ENCODE results near the gene TECRL. TPM values are rescaled to one million over a fixed set of nuclear protein-coding genes. Genes with fewer than 3 reads are reported as not detected.

Gene TECRL
- total and polyA plus RNA-seq, 2 of the 4 experiments (the other 2 are of a cell fraction): not detected

GRCh38 chr4:64360664-64361398 is 48.4 kb downstream of the TECRL start:
- H2AFZ ChIP-seq (replicated peaks; ENCODE audit: low read length, poor library complexity): no peak overlapping the region
- no peaks in the 10 kb centered on the region for H3K36me3 ChIP-seq (ENCODE audit: control insufficient read depth, insufficient read depth, low read length)
- H3K9me1 ChIP-seq (ENCODE audit: insufficient read depth, low read length): no peaks in the 10 kb centered on the region
- H3K4me2 ChIP-seq (ENCODE audit: low read depth, low read length): no peak overlapping the region
- H3K56ac ChIP-seq (ENCODE audit: extremely low read depth, insufficient read depth, low read length): no peak overlapping the region
- DNase-seq (no peak), ATAC-seq (ENCODE audit: low read depth) (no peak)
- dilution Hi-C loops (cut with HindIII; ENCODE audit: low sequenced_read_pairs, unreplicated experiment): no loop called here
- H4K20me1 ChIP-seq (ENCODE audit: insufficient read depth, low read length): no peaks in the 10 kb centered on the region
- no peak overlapping the region for H3K4me3 ChIP-seq (ENCODE audit: insufficient read depth, low read depth, low read length)
- no peak overlapping the region for H3K4ac ChIP-seq (ENCODE audit: low read depth, low read length)
- H4K5ac ChIP-seq (ENCODE audit: low read depth, low read length): no peak overlapping the region
- no peak overlapping the region for H2BK15ac ChIP-seq (ENCODE audit: low read depth, low read length)
- no peak overlapping the region for H3K23ac ChIP-seq (ENCODE audit: low read depth, low read length)
- no peak overlapping the region for H3K27ac ChIP-seq (ENCODE audit: insufficient read depth, low read length)
- intact Hi-C loops (cut with micrococcal nuclease): no loop called here
- no TSS peak for BruUV-seq (replicated peaks)
- H2BK20ac ChIP-seq (ENCODE audit: low read depth, low read length): no peak overlapping the region
- no peak overlapping the region for H2AK9ac ChIP-seq (replicated peaks; ENCODE audit: low read depth, low read length, poor library complexity)
- ChIA-PET POLR2A (ENCODE audit: unreplicated experiment) (no interaction called here), CTCF (no interaction called here)
- no peaks in the 10 kb centered on the region for H3K4me1 ChIP-seq (ENCODE audit: control insufficient read depth, insufficient read depth, low read length)
- H3K27me3 ChIP-seq (ENCODE audit: control insufficient read depth, insufficient read depth, low read length): no peaks in the 10 kb centered on the region
- H3K14ac ChIP-seq (replicated peaks; ENCODE audit: low read depth, low read length): no peak overlapping the region
- H4K91ac ChIP-seq (ENCODE audit: insufficient read depth, low read depth, low read length): no peak overlapping the region
- H3K18ac ChIP-seq (ENCODE audit: low read depth, low read length): no peak overlapping the region
- no peak overlapping the region for H2AK5ac ChIP-seq (ENCODE audit: low read depth, low read length)
- H2BK5ac ChIP-seq (ENCODE audit: low read depth, low read length, poor library complexity, severe bottlenecking): no peak overlapping the region
- TF ChIP-seq CTCF (conservative IDR thresholded peaks at IDR 0.05; ENCODE audit: low read depth, low read length) (no peak), MXI1 (IDR thresholded peaks at IDR 0.05; ENCODE audit: borderline replicate concordance, low read depth, low read length) (no peak), ELK1 (IDR thresholded peaks at IDR 0.05; ENCODE audit: borderline replicate concordance, low read depth, low read length) (no peak), POLR2A (IDR thresholded peaks at IDR 0.05; ENCODE audit: low read depth, low read length) (no peak), NFE2L2 (IDR thresholded peaks at IDR 0.05; ENCODE audit: low read depth, low read length) (no peak), RCOR1 (IDR thresholded peaks at IDR 0.05; ENCODE audit: insufficient replicate concordance, low read length) (no peak), RFX5 (IDR thresholded peaks at IDR 0.05; ENCODE audit: low read depth, low read length) (no peak), CHD1 (IDR thresholded peaks at IDR 0.05; ENCODE audit: low read depth, low read length) (no peak), RAD21 (IDR thresholded peaks at IDR 0.05; ENCODE audit: low read length) (no peak), FOS (IDR thresholded peaks at IDR 0.05; ENCODE audit: low read depth, low read length) (no peak), CEBPB (IDR thresholded peaks at IDR 0.05; ENCODE audit: low read depth, low read length) (no peak), SMC3 (IDR thresholded peaks at IDR 0.05; ENCODE audit: low read depth, low read length) (no peak), MAFK (IDR thresholded peaks at IDR 0.05; ENCODE audit: low read depth, low read length) (no peak), BHLHE40 (IDR thresholded peaks at IDR 0.05; ENCODE audit: low read depth, low read length) (no peak), USF2 (IDR thresholded peaks at IDR 0.05; ENCODE audit: low read depth, low read length) (no peak), MAZ (IDR thresholded peaks at IDR 0.05; ENCODE audit: borderline replicate concordance, low read depth, low read length) (no peak)
- H2BK120ac ChIP-seq (ENCODE audit: low read depth, low read length): no peak overlapping the region
- peaks cover 6% of the 10 kb centered on the region; the same call in 1 of the 2 replicates for H3K9me3 ChIP-seq (ENCODE audit: control insufficient read depth, insufficient read depth, low read length)
- H3K79me1 ChIP-seq (ENCODE audit: low read depth in 1 of 2, low read length in 2 of 2): no peaks in the 10 kb centered on the region
- WGBS, 2 experiments (ENCODE audit: extremely low coverage in 2 of 2, insufficient read length in 1 of 2): 43% methylated on average over 1 of the region's 8 CpGs; no CpG with 5 or more reads in 1 of the 2 experiments
- H3K9ac ChIP-seq (ENCODE audit: low read depth, low read length): no peak overlapping the region
- no peak overlapping the region for H4K8ac ChIP-seq (ENCODE audit: low read depth in 2 of 2, low read length in 2 of 2)
- in situ Hi-C loops (cut with MboI; ENCODE audit: low sequenced_read_pairs): no loop called here
